GM18526 (cell line): Measurements from ENCODE around the gene SEL1L.

Source experiments
- POLR2A ChIP-seq: IDR thresholded peaks from 3 replicates; pipeline ENCODE4 v1.6.1; 2011; ENCODE audit not compliant: insufficient read length; ENCODE audit errors: extremely low read depth

SEL1L gene

DNA sequence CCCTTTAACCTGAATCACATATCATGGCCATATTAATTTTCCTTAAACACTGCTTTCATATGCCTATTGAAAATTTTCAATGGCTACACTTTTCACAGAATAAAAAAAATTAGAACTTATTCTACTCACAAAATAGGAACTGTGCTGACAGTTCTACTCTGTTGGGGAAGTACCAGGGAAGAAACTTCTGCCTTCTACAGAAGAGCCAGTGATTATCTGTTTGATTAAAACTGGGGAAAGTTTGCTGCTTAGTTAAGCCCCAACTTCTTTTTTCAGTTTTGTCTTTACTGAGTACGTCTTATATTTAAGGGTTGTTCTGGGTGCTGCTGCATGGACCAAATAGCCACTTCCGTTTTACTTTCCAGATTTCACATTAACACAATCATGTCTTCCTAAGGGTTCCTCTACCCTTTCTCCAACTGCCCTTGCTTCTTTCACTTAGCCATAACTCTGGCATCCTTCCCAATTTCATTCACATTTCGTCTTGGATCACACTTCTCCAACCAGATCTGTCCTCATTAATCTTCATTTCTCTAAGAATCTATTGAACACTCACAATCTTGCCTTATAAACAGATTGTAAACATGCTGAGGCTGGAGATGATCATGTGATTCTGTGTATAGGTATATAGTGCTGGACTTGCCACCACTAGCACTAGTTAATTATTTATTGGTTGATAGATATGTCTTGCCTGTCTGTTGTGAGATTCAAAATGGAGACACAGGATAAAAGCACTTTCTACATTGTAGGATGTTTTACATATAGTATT, 1.9 kb upstream of the SEL1L start:
- TF ChIP-seq POLR2A, result no peak

- TF ChIP-seq POLR2A, result no peak
Observed at GRCh38 chr14:81534510-81535074, 939 bp upstream of the SEL1L start.

- no peak for TF ChIP-seq POLR2A
Observed at GRCh38 chr14:81533212-81533535, 479 bp downstream of the SEL1L start.

DNA sequence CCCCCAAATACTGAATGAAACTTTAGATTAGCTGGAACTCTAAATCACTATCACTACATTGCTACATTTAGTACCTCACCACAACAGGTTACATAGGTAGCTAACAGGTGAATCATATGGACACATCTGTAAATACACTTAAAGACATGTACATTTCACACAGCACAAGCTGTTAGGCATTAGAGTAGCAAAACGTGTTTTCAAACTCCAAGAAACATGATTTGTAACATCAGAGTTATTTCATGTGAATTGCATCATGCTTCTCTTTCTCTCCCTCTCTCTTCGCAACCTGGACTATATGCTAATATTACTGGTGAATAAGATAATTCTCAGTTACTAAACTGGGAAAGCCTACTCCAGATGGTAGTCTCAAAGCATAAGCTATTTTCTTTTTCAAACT, 4.3 kb downstream of the SEL1L start:
- no peak for TF ChIP-seq POLR2A

DNA sequence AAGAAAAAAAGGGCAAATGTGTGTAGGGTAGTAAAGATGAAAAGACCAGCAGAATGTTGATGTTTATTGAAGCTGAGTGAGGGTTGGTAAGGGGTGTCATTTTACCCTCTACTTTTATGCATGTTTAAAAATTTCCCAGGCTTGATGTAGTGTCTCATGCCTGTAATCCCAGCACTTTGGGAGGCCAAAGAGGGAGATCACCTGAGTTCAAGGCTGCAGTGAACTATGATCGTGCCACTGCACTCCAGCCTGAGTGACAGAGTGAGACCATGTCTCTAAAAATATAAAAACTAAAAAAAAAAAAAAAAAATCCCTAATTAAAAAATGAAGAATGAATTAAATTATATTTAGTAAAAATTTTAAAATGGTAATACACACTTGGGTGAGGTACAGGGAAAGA, 8.5 kb downstream of the SEL1L start:
- no peak for TF ChIP-seq POLR2A

DNA sequence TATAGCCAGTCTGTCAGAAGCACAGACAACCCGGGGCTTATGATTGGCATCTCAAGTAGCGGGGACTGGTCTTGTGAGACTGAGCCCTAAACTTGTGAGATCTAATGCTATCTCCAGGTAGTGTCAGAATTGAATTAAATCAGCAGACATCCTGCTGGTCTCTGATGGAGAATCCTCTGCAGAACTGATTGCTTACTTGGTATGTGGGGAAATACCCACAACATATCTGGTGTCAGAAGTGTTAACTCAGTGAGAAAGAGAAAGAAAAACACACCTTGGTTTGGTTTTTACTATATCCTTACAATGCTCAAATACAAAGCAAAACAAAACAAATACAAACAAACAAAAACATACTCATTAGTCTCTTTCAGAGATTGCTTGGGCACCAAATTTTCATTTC, 10.0 kb downstream of the SEL1L start:
- TF ChIP-seq POLR2A, result no peak

DNA sequence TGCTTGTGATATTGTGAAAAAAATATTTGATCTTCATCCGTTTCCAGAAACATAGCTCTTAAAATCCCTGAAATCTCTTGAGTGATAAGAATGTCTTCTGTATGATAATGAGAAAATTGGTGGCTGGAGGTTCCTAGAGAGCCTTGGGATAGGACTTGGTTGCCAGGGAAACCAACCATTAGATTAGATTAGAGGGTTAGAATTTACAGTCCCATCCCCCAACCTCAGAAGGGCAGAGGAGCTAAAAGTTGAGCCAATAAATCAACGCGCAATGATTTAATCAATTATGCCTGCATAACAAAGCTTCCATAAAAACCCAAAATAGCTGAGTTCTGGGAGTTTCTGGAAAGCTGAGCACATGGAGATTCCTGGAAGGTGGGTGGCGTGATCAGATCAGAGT, 10.6 kb downstream of the SEL1L start:
- no peak for TF ChIP-seq POLR2A

DNA sequence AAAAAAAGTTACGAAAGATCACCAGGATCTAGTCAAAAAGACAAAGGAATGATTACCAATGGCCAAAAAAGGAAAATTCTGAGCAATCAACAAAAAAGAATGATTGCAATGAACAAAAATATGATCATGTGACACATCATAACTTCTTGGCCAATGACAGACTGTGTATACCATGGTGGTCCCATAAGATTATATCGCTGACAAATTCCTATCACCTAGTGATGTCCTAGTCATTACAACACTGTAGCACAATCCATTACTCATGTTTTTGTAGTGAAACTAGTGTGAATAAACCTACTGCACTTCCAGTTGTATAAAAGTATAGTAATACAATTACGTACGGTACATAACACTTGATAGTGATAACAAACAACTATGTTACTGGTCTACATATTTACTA, 12.3 kb downstream of the SEL1L start:
- TF ChIP-seq POLR2A, result no peak

- no peak for TF ChIP-seq POLR2A
Observed at GRCh38 chr14:81519200-81520011, 14.2 kb downstream of the SEL1L start.

- TF ChIP-seq POLR2A, result no peak
Observed at GRCh38 chr14:81517798-81518398, 15.8 kb downstream of the SEL1L start.

DNA sequence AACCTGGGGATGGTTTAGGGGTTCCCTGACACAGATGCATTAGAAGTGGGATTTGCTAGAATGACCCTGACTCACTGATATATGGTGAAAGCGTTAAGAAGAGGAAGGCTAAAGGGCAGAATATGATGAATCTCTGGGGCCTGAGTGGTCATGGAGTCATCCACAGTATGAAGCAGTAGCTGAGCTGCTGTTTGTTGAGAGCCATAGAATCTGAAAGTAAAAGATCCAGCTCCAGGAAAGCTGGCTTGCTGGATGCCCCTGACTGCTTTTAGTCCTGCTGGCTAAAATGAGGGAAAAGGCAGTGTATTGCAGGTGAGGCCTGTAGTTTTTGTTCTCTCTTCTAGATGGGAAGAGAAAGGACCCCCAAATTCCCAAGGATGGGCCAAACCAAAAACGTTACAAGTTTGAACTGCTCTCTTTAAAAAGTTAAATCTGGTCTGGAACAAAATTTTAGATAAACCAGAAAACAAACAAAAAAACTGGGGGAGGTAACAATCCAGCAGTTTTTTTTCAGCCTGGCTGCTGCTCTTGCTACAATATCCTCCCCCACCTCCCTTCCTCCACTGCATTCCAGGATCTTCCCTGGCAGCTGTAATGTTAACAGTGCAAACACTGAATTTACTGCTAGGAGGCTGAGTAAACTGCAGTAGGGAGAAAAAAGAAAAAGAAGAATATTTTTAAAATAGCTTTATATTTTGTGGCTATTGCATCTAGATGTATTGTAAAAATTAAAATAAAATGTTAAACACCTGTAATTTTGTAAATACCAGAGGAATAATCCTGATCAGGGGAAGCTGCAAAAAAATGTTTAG, 16.5 kb downstream of the SEL1L start:
- TF ChIP-seq POLR2A, result no peak

- no peak for TF ChIP-seq POLR2A
Observed at GRCh38 chr14:81511111-81511904, 22.3 kb downstream of the SEL1L start.

DNA sequence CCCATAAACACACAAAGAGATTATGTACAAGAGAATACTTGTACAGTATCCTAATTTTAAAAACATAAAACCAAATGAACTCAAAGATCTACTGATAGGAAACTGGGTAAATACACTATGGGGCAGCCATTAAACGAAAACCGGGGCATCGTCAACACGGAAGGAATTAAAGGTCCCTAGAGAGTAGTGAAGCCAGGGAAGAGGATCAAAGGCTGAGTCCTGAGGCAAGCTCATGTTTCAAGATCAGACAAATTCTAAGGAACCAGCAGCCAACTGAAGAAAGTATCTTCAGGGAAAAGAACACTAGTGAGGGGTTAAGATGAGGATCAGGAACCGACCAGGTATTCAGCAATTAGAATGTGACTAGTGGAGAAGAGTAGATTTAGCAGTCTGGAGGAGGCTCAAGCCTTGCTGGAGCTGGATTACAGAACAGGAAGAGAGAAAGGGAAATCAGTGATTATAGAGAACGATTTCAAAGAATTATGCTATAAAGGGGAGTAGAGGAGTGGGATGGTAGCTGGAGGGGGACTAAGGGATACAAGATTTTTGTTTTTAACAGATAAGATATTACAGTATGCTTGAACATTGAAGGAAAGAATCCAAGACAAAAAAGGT, 23.7 kb downstream of the SEL1L start:
- TF ChIP-seq POLR2A, result no peak

DNA sequence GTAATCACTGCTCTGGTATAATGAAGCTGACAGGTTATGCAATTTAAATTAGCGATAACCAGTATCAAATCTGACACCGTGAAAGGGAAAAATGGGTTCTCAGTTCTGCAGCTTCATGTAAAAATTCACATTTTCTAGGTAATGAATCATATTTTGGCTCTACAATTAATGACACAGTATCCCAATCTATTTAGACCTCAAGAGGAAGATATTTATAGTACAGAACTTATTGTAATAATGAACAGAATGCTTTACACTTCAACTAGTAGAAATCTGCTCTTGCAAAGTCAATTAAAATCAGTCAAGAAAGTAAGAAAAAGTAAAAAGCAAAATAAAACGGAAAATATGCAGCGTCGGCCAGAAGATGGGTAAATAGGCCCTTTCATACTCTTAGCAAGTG, 24.3 kb downstream of the SEL1L start:
- TF ChIP-seq POLR2A, result no peak
